Ureter (tissue), 1 donor: ENCODE measurements around the gene ZNF280D. TPM values are rescaled to one million over a fixed set of nuclear protein-coding genes. Genes with fewer than 3 reads are reported as not detected.

ENCODE experiments used
- DNase-seq: peaks from one replicate; pipeline ENCODE4 v3.0.0-alpha.2; 2020; ENCODE audit warnings: low spot score
- total RNA-seq: library from RNA; stranded (reverse); gene quantifications from one replicate; pipeline ENCODE4 v1.2.4, GENCODE V29; 2023
- donor health status: DM: yes; HTN: yes; CAD: no.

ZNF280D gene
- total RNA-seq, 1 donor from 2014 or later = 73.8 TPM

GRCh38 chr15:56752986-56753385 lies 19.7 kb upstream of the ZNF280D start:
- DNase-seq = no peak

GRCh38 chr15:56749982-56750381 lies 16.7 kb upstream of the ZNF280D start:
- no peak for DNase-seq

- no peak for DNase-seq
Measured at GRCh38 chr15:56744701-56745683, 11.7 kb upstream of the ZNF280D start.

GRCh38 chr15:56741541-56741940 lies 8.2 kb upstream of the ZNF280D start:
- DNase-seq = no peak

GRCh38 chr15:56739964-56740640 lies 6.8 kb upstream of the ZNF280D start:
- DNase-seq = no peak

GRCh38 chr15:56739474-56739873 lies 6.2 kb upstream of the ZNF280D start:
- DNase-seq = no peak

GRCh38 chr15:56737791-56738190 lies 4.5 kb upstream of the ZNF280D start:
- DNase-seq = no peak

GRCh38 chr15:56736881-56737707 lies 3.8 kb upstream of the ZNF280D start:
- DNase-seq = no peak

GRCh38 chr15:56736308-56736707 lies 3.0 kb upstream of the ZNF280D start:
- DNase-seq = no peak

- DNase-seq = no peak
Measured at GRCh38 chr15:56735589-56735988, 2.3 kb upstream of the ZNF280D start.

GRCh38 chr15:56734013-56734635 lies 815 bp upstream of the ZNF280D start:
- no peak for DNase-seq

- DNase-seq = no peak
Measured at GRCh38 chr15:56732886-56733135, 498 bp downstream of the ZNF280D start.

GRCh38 chr15:56732135-56732885 lies 999 bp downstream of the ZNF280D start:
- DNase-seq = no peak

GRCh38 chr15:56731548-56731947 lies 1.8 kb downstream of the ZNF280D start:
- DNase-seq = no peak

GRCh38 chr15:56729561-56729960 lies 3.7 kb downstream of the ZNF280D start:
- DNase-seq = no peak

GRCh38 chr15:56725386-56725785 lies 7.9 kb downstream of the ZNF280D start:
- no peak for DNase-seq

- DNase-seq = no peak
Measured at GRCh38 chr15:56724232-56724631, 9.1 kb downstream of the ZNF280D start.

- DNase-seq = no peak
Measured at GRCh38 chr15:56723787-56724186, 9.5 kb downstream of the ZNF280D start.

GRCh38 chr15:56719774-56720555 lies 13.3 kb downstream of the ZNF280D start:
- DNase-seq = no peak

GRCh38 chr15:56719021-56719612 lies 14.2 kb downstream of the ZNF280D start:
- no peak for DNase-seq
